ENCODE data around the gene GKAP1. TPM values are rescaled to one million over a fixed set of nuclear protein-coding genes. Genes with fewer than 3 reads are reported as not detected.
"Not testable (repeated sequence)": the region's sequence is repeated elsewhere in the genome, so short reads cannot be mapped to it uniquely, and the experiment has no call there.

Gene GKAP1
- polyA plus RNA-seq (2013, experiment 1 of 2; ENCODE audit: insufficient read length): 1.2 TPM
- 0.73 TPM for polyA plus RNA-seq (2013, experiment 2 of 2; ENCODE audit: insufficient read length)

DNA sequence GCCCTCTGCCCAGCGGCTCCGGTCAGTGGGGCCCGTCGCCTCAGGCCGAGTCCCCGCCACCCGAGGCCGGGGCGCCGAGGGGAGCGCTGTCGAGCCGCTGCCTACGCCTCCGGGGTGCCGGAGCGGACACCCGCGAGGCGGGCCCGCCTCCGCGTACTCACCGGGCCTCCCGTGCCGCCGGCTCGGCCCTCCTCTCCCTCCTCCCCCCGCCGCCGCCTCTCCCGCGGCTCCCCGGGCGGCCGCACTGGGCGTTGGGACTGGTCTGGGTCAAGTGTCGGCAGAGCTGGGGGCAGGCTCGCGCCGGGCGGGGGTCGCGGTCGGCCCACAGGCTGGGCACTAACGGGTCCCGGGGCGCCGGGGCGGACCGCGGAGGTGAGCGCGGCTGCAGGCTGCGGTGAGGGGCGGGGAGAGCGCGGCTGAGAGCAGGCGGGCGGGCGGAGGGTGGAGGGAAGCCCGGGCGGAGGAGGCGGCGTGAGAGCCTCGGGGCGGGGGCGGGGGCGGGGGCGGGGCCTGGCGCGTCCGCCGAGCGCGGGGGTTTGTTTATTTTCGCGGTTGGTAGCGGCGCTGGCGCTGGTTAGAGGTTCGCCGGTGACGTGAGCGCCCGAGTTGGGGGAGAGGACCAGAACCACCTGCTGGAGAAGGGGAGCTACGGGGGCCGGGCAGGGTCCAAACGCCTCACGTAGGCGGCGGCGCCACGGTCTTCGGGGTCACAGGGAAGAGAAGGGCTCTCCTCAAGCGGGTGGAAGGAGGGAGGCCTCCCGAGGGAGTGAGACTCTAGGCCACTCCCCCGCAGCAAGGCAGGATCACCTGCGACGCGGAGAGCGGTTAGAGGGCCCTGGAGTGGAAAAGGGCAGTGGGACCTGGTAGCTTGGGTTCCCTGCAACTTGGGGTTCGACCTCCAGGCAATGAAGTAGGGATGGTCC, at the start of gene GKAP1:
GKAP1 (minus strand) TSS at position 414 of the 923 bp plus-strand sequence. CDS start 11,252 bp downstream, outside the sequence.
- peak; percentile 46 for DNase-seq

DNA sequence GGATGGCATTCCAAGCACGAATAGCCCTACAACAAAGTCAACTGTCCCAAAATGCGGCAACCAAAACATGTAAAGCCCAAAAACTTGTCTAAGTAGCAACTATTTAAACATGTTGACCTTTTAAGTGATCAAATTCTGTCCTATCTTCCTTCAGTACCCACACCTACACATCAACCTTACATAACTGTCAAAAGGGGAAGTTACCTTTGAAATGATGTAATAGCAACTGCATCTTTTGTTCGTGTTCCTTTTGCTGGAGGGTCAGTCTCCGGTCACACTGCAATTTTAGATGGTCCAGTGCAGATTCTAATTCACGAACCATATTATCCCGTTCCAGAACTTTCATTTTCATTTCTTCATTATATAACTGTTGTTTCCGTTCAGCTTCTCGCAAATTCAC, 32.3 kb upstream of the GKAP1 start:
- DNase-seq: not testable (repeated sequence)

DNA sequence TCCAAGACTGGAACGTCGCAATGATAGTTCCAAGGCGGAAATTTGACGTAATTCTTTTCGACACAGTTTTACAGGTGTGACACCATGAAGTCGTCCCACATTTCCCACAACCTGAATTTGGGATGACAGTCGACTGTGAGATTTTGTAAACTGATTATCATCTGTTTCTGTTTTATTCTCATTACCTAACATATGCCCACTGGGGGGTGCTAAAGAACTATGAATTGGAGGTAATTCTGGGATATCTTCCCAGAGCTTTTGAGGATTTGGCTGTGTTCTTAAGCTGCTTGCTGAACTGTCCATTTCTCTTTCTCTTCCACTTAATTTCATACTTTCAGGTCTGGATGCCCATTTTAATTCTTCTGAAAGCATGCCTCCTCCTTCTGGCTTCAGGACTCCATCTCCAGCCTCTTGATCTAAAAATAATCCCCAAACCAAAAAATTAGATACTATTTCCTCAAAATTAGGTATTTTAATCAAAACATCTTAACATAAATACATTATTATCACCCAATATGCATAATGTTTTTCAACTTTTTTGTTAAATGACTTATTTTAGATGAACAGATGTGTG, 19.6 kb upstream of the GKAP1 start:
- DNase-seq: not testable (repeated sequence)

GRCh38 chr9:83830426-83831071, 13.0 kb upstream of the GKAP1 start:
- DNase-seq: not testable (repeated sequence)

GRCh38 chr9:83824986-83825623, 7.5 kb upstream of the GKAP1 start:
- peak; percentile 48 for DNase-seq

DNA sequence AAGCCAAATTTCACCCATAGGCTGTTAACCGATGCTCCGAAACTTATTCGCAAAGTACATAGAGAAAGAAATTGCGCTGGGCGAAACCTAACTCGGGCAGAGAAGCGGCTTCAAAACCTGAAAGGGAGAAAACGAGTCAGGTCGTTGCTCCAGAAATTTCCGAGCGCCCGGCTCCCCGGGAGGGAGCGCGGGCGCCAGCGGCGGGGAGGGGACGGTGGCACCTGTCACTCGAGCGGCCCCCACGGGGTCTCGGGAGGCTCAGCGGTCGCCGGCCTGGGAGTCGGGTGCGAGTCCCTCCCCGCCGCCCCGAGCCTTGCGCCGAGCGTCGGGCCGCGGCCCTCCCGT, 586 bp downstream of the GKAP1 start:
- not testable (repeated sequence) for DNase-seq

DNA sequence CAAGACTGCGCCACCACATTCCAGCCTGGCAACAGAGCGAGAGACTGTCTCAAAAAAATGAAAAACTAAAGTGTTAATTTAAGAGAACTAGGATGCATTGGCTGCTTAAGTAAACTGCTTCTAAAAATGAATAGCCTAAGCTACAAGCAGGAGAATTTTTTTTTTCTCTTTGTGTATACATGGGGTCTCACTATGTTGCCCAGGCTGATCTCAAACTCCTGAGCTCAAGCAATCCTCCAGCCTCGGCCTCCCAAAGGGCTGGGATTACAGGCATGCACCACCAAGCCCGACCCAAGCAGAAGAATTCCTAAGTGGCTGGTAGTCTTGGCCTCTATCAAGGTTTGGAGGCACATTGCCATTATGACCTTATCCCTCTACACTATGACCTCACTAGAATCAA, 2.4 kb downstream of the GKAP1 start:
- not testable (repeated sequence) for DNase-seq

GRCh38 chr9:83809213-83809612, 8.4 kb downstream of the GKAP1 start:
- not testable (repeated sequence) for DNase-seq

DNA sequence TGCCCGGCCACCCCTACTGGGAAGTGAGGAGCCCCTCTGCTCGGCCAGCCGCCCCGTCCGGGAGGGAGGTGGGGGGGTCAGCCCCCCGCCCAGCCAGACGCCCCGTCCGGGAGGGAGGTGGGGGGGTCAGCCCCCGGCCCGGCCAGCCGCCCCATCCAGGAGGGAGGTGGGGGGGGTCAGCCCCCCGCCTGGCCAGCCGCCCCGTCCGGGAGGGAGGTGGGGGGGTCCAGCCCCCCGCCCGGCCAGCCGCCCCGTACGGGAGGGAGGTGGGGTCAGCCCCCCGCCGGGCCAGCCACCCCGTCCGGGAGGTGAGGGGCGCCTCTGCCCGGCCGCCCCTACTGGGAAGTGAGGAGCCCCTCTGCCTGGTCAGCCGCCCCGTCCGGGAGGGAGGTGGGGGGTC, 13.1 kb downstream of the GKAP1 start:
- not testable (repeated sequence) for DNase-seq

GRCh38 chr9:83803941-83804340, 13.6 kb downstream of the GKAP1 start:
- not testable (repeated sequence) for DNase-seq

DNA sequence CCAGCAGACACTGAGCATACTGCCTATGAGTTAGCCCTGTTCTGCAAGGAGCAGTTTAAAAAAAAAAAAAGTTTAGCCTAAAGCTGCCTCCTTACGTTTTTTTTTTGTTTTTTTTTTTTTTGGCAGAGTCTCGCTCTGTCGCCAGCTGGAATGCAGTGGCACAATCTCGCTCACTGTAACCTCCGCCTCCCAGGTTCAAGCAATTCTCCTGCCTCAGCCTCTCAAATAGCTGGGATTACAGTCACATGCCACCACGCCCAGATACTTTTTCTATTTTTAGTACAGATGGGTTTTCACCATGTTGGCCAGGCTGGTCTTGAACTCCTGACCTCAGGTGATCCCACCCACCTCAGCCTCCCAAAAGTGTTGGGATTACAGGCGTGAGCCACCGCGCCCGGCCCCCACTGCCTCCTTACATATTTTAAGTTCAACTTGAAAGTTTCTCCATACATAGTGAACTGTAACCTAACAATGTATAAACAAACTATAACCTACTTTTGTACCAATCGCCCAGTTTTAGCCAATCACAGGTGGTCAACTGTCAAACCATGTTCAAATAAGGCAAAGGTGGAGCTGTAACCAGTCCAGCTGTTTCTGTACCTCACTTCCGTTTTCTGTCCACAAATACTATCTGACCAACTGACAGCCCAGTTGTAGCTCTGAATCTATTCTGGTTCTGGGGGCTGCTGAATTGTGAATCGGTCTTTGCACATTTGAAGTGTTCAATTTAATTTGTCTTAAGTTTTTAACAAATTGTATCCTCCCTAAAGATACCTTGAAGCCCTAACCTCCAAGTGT, 17.1 kb downstream of the GKAP1 start:
- peak; percentile 0 for DNase-seq

DNA sequence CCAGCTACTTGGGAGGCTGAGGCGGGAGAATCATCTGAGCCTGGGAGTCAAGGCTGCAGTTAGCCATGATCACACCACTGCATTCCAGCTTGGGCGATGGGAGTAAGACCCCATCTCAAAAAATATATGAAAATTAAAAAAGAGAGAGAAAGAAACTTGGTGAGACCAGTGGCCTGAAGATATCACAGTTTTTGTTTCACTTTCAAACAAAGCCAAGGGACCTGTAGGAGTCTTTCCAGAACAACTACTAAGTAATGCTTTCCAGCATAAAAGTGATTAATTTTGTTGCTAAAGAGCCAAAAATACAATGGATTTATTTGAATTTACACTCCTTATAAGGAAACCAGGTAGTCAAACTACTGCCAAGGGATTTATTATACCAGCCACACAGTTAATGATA, 23.5 kb downstream of the GKAP1 start:
- DNase-seq: no peak

GRCh38 chr9:83792746-83793145, 24.8 kb downstream of the GKAP1 start:
- DNase-seq: no peak

DNA sequence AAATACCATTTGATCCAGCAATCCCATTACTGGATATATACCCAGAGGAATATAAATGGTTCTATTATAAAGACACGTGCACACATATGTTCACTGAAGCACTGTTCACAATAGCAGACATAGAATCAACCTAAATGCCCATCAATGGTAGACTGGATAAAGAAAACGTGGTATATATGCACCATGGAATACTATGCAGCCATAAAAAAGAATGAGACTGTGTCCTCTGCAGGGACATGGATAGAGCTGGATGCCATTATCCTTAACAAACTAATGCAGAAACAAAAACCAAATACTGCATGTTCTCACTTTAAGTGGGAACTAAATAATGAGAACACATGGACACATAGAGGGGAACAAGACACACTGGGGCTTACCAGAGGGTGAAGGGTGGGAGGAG, 39.4 kb downstream of the GKAP1 start:
- DNase-seq: no peak

- no peak for DNase-seq
These were observed 41.6 kb downstream of the GKAP1 start for GRCh38 chr9:83775932-83776331.

DNA sequence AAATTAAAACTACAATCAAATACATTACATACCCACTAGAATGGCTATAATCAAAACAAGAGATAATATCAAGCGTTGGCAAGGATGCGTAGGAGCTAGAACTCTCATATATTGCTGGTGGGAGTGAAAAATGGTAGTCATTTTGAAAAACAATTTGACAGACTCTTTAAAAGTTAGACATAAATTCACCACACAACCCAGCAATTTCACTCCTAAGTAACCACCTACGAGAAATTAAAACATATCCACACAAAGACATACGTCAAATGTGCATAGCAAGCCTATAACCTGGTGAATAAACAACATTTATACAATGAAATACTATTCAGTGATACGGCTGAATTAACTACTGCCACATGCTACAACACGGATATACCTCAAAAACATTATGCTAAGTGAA, 44.7 kb downstream of the GKAP1 start:
- no peak for DNase-seq

DNA sequence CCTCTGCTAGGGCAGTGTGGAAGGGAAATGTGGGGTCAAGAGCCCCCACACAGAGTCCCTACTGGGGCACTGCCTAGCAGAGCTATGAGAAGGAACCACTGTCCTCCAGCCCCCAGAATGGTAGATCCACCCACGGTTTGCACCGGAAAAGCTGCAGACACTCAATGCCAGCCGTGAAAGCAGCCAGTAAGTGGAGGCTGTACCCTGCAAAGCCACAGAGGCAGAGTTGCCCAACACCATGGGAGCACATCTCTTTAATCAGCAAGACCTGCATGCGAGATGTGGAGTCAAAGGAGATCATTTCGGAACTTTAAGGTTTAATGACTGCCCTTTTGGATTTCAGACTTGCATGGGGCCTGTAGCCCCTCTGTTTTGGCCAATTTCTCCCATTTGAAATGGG, 52.2 kb downstream of the GKAP1 start:
- DNase-seq: no peak

GRCh38 chr9:83754383-83754977, 63.1 kb downstream of the GKAP1 start:
- no peak for DNase-seq

GRCh38 chr9:83749706-83750105, 67.9 kb downstream of the GKAP1 start:
- no peak for DNase-seq

DNA sequence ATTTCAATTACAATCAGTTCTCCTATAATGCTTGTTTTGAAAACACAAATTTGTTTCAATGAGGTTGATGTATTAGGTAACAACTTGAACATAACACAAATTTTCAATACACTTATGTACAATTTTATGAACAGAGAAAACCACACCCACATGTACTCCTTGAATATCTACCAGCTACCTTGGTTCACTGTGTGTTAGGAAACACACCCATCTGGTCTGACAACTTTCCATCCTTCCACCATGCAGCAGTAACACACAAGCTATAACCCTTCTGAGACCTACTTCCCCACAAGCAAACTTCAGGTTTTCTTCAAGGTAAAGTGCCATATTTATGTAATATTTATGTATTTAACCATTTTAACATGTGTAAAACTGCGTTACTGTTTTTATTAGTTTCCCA, 73.4 kb downstream of the GKAP1 start:
- DNase-seq: no peak

DNA sequence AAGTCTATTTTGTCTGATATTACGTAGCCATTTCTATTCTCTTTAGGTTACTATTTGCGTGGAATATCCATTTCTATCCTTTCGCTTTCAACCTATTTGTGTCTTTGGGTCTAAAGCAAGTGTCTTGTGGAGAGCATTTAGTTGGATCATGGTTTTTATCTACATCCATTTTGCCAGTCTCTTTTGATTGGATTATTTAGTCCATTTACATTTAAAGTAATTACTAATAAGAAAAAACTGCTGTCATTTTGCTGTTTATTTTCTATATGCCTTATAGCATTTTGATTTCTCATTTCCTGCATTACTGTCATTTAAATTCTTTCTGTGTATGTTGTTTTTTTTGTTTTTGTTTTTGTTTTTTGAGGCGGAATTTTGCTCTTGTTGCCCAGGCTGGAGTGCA, 83.8 kb downstream of the GKAP1 start:
- DNase-seq: no peak
